Hepatocyte (in vitro differentiated cells): Measurements from ENCODE around the gene FUCA2. TPM values are rescaled to one million over a fixed set of nuclear protein-coding genes. Genes with fewer than 3 reads are reported as not detected.

Experiments
- DNase-seq: peaks from one replicate; pipeline ENCODE4 v3.0.0-alpha.2; 2016; ENCODE audit warnings: low spot score
- H2AFZ ChIP-seq: fragments of 200-600 bp; sonication (generic); 2 replicates; pipeline ENCODE4 v1.6.0; 2016; ENCODE audit warnings: antibody characterized with exemption, mild to moderate bottlenecking
- H3K27ac ChIP-seq: fragments of 200-600 bp; sonication (generic); 2 replicates; pipeline ENCODE4 v1.5.1; 2016; ENCODE audit warnings: mild to moderate bottlenecking
- H3K27me3 ChIP-seq: fragments of 200-600 bp; sonication (generic); 2 replicates; pipeline ENCODE4 v1.6.1; 2016
- H3K36me3 ChIP-seq: fragments of 200-600 bp; sonication (generic); replicated peaks from 2 replicates; pipeline ENCODE4 v1.5.1; 2016; ENCODE audit warnings: low read depth; ENCODE audit not compliant: insufficient read depth
- H3K4me1 ChIP-seq: fragments of 200-600 bp; sonication (generic); 2 replicates; pipeline ENCODE4 v1.5.1; 2016; ENCODE audit warnings: mild to moderate bottlenecking, moderate library complexity; ENCODE audit not compliant: insufficient read depth
- H3K4me2 ChIP-seq: fragments of 200-600 bp; sonication (generic); 2 replicates; pipeline ENCODE4 v1.6.0; 2016
- H3K4me3 ChIP-seq: fragments of 200-600 bp; sonication (generic); 2 replicates; pipeline ENCODE4 v1.5.1; 2016; ENCODE audit warnings: mild to moderate bottlenecking
- H3K79me2 ChIP-seq: fragments of 200-600 bp; sonication (generic); 2 replicates; pipeline ENCODE4 v1.6.0; 2017; ENCODE audit warnings: mild to moderate bottlenecking
- H3K9me2 ChIP-seq: fragments of 200-600 bp; sonication (generic); replicated peaks from 2 replicates; pipeline ENCODE4 v1.6.0; 2017; ENCODE audit warnings: mild to moderate bottlenecking; ENCODE audit not compliant: insufficient read depth
- H3K9me3 ChIP-seq: fragments of 200-600 bp; sonication (generic); 2 replicates; pipeline ENCODE4 v1.5.1; 2016; ENCODE audit warnings: low read depth, mild to moderate bottlenecking
- H4K20me1 ChIP-seq: fragments of 200-600 bp; sonication (generic); 2 replicates; pipeline ENCODE4 v1.6.0; 2016; ENCODE audit warnings: mild to moderate bottlenecking; ENCODE audit not compliant: insufficient read depth, poor library complexity, severe bottlenecking
- EZH2 ChIP-seq: fragments of 200-600 bp; sonication (generic); IDR thresholded peaks from 2 replicates; pipeline ENCODE4 v1.6.1; 2016; ENCODE audit warnings: antibody characterized with exemption, mild to moderate bottlenecking, borderline replicate concordance
- EZH2phosphoT487 ChIP-seq: fragments of 200-600 bp; sonication (generic); IDR thresholded peaks from one replicate; pipeline ENCODE4 v1.6.1; 2018; ENCODE audit warnings: antibody characterized with exemption, mild to moderate bottlenecking, low read depth, moderate library complexity; ENCODE audit not compliant: unreplicated experiment, severe bottlenecking
- WGBS: methylation state at CpG from one replicate; pipeline ENCODE4 v1.1.6; 2016; ENCODE audit warnings: low lambda C conversion rate; ENCODE audit errors: missing lambda C conversion rate; 5-methylcytosine and 5-hydroxymethylcytosine counted together
- polyA plus RNA-seq: library from polyadenylated mRNA; unstranded; fragments of >200 nt; fragmentation: Nextera tagmentation; extraction: Ambion mirVana; gene quantifications from 2 replicates; pipeline ENCODE4 v1.2.1, GENCODE V29; 2016
- total RNA-seq: library from RNA; depleted of rRNA; stranded (reverse); fragments of >200 nt; gene quantifications from 2 replicates; pipeline ENCODE4 v1.2.3, GENCODE V29; 2014
- TF ChIP-seq, protein P1 (sequence below): fragments of 200-600 bp; sonication (generic); IDR thresholded peaks from 2 replicates; pipeline ENCODE4 v1.5.1; 2016; ENCODE audit warnings: antibody characterized with exemption, mild to moderate bottlenecking; ENCODE audit not compliant: poor library complexity

Gene FUCA2
- total and polyA plus RNA-seq, 2 experiments from 2014 or later: 117 to 142 TPM

DNA sequence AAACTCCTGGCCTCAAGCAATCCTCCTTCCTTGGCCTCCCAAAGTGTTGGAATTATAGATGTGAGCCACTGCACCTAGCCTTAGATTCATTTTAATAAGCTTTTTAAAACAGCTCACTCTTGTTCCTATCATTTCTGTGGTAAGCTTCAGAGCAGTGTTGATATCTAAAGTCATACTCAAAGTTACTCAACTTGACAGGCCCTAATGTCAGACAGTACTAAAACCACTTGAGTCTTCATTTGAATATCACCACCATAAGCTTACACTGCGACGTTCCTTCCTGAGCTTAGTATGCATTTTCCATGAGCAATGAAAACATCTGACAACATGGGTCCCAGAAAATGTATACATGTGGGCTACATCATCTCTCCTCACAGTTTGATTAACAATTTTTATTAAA is 6.0 kb downstream of the FUCA2 start:
- H4K20me1 ChIP-seq: peaks cover 3% of the 10 kb centered on the region
- H3K9me3 ChIP-seq: no peaks in the 10 kb centered on the region
- H3K27me3 ChIP-seq: no peaks in the 10 kb centered on the region
- DNase-seq: no peak
- no peak overlapping the region for H3K4me3 ChIP-seq
- peaks cover 4% of the 10 kb centered on the region for H3K4me1 ChIP-seq
- TF ChIP-seq, protein P1, sequence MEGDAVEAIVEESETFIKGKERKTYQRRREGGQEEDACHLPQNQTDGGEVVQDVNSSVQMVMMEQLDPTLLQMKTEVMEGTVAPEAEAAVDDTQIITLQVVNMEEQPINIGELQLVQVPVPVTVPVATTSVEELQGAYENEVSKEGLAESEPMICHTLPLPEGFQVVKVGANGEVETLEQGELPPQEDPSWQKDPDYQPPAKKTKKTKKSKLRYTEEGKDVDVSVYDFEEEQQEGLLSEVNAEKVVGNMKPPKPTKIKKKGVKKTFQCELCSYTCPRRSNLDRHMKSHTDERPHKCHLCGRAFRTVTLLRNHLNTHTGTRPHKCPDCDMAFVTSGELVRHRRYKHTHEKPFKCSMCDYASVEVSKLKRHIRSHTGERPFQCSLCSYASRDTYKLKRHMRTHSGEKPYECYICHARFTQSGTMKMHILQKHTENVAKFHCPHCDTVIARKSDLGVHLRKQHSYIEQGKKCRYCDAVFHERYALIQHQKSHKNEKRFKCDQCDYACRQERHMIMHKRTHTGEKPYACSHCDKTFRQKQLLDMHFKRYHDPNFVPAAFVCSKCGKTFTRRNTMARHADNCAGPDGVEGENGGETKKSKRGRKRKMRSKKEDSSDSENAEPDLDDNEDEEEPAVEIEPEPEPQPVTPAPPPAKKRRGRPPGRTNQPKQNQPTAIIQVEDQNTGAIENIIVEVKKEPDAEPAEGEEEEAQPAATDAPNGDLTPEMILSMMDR: no peak
- TF ChIP-seq EZH2phosphoT487 (no peak), EZH2 (no peak)
- no peak overlapping the region for H3K27ac ChIP-seq
- WGBS: 95% methylated on average over 2 of the region's 2 CpGs
- H2AFZ ChIP-seq: no peak overlapping the region
- H3K36me3 ChIP-seq: no peaks in the 10 kb centered on the region
- H3K9me2 ChIP-seq: no peaks in the 10 kb centered on the region
- no peak overlapping the region for H3K4me2 ChIP-seq
- H3K79me2 ChIP-seq: peaks cover 39% of the 10 kb centered on the region

DNA sequence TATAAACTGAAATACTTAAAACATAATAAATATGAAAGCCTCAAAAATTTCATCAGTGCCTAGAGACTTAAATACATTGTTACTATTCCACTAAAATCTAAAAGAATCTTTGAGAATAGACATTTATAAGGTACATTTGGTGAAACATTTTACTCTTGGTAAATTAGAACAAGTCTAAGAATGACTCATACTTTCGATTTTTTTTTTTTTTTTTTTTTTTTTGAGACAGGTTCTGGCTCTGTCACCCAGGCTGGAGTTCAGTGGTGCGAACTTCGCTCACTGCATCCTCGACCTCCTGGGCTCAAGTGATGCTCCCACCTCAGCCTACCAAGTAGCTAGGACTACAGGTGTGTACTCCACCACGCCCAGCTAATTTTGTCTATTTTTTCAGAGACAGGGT is 6.4 kb downstream of the FUCA2 start:
- Histone ChIP-seq H3K4me2 (no peak overlapping the region), H3K9me3 (no peaks in the 10 kb centered on the region), H3K27ac (no peak overlapping the region), H4K20me1 (peaks cover 3% of the 10 kb centered on the region), H3K79me2 (peaks cover 35% of the 10 kb centered on the region), H2AFZ (no peak overlapping the region), H3K9me2 (no peaks in the 10 kb centered on the region), H3K36me3 (no peaks in the 10 kb centered on the region), H3K4me3 (no peak overlapping the region), H3K27me3 (no peaks in the 10 kb centered on the region), H3K4me1 (no peaks in the 10 kb centered on the region)
- TF ChIP-seq, protein P1: no peak
- TF ChIP-seq EZH2: no peak
- no peak for TF ChIP-seq EZH2phosphoT487
- WGBS: 91% methylated on average over 5 of the region's 5 CpGs
- DNase-seq: no peak

DNA sequence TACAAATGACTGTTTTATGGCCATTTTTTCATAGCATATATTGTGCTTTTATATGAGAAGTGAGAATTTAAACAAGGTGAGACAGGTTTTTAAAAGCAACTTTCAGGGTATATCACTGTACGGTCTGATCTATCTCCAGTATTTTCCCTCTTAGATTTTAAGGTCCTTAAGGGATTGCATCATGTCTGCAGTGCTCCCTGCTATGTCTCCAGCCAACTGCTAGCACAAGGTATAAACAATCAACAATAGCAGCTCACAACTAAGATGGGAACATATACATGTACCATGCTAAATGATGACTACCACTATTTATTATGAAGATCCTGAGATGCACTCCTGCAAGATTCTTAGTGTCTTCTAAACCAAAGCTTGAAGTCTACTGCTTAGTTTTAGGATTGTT is 7.2 kb downstream of the FUCA2 start:
- Histone ChIP-seq H3K4me3 (no peak overlapping the region), H3K36me3 (no peaks in the 10 kb centered on the region), H3K27me3 (no peaks in the 10 kb centered on the region), H3K9me2 (no peaks in the 10 kb centered on the region), H3K4me2 (no peak overlapping the region), H3K4me1 (no peaks in the 10 kb centered on the region), H3K27ac (no peak overlapping the region), H2AFZ (no peak overlapping the region), H3K79me2 (peaks cover 28% of the 10 kb centered on the region), H4K20me1 (peaks cover 3% of the 10 kb centered on the region), H3K9me3 (no peaks in the 10 kb centered on the region)
- 70% methylated on average over 1 of the region's 1 CpG for WGBS
- no peak for DNase-seq
- no peak for TF ChIP-seq EZH2phosphoT487

DNA sequence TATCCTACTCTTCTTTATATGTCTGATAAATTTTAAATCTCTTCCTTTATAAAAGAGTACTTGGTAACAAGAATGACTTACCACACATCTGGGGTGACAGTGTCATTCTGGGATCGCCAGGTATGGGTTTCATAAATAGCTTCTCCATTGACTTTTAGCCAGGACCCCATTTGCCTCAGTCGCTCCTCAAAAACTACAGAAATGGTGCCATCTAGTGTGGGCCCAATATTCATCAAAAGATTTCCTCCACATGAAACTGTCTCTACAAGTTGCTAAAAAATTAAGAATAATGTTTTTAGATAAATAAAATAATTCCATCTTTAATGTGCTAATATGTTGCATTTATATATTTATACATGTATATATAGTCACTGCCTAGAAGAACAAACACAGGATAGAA is 9.7 kb downstream of the FUCA2 start:
- TF ChIP-seq, protein P1: peak; percentile 25
- TF ChIP-seq EZH2phosphoT487: no peak
- TF ChIP-seq EZH2: no peak
- no peak overlapping the region for H3K27ac ChIP-seq
- H3K9me2 ChIP-seq: no peaks in the 10 kb centered on the region
- no peak overlapping the region for H2AFZ ChIP-seq
- WGBS: 85% methylated on average over 2 of the region's 2 CpGs
- H3K4me3 ChIP-seq: no peak overlapping the region
- DNase-seq: no peak
- no peak overlapping the region for H3K4me2 ChIP-seq
- H3K9me3 ChIP-seq: no peaks in the 10 kb centered on the region
- H3K36me3 ChIP-seq: no peaks in the 10 kb centered on the region
- no peaks in the 10 kb centered on the region for H3K27me3 ChIP-seq
- H3K79me2 ChIP-seq: peaks cover 11% of the 10 kb centered on the region
- no peaks in the 10 kb centered on the region for H4K20me1 ChIP-seq
- H3K4me1 ChIP-seq: no peaks in the 10 kb centered on the region
